Panc1 (cell line): ENCODE results near the gene DGCR6.
"Not testable (repeated sequence)": the region's sequence is repeated elsewhere in the genome, so short reads cannot be mapped to it uniquely, and the experiment has no call there.

Experiments
- CTCF ChIP-seq: fragments of 450-650 bp; IDR thresholded peaks from 2 replicates; pipeline ENCODE4 v1.5.1; 2017; ENCODE audit warnings: mild to moderate bottlenecking
- POLR2AphosphoS5 ChIP-seq: IDR thresholded peaks from 2 replicates; pipeline ENCODE4 v1.6.1; 2012; ENCODE audit warnings: mild to moderate bottlenecking, low read depth, low read length, moderate library complexity
- REST ChIP-seq, 2 experiments: IDR thresholded peaks; 2 replicates each; pipeline ENCODE4 v1.6.1; 2011 to 2012; ENCODE audit warnings: low read depth in 2 of 2, control low read depth in 1 of 2, low read length in 1 of 2, mild to moderate bottlenecking in 1 of 2, moderate library complexity in 1 of 2; ENCODE audit not compliant: insufficient read depth in 1 of 2
- SIN3A ChIP-seq: IDR thresholded peaks from 2 replicates; pipeline ENCODE4 v1.6.1; 2012; ENCODE audit warnings: low read depth, mild to moderate bottlenecking, low read length, moderate library complexity, borderline replicate concordance; ENCODE audit not compliant: insufficient read depth
- TCF7L2 ChIP-seq: IDR thresholded peaks from 2 replicates; pipeline ENCODE4 v1.6.1; 2011; ENCODE audit warnings: mild to moderate bottlenecking, low read depth, low read length, inconsistent platforms

- not testable (repeated sequence) for TF ChIP-seq POLR2AphosphoS5; CTCF; TCF7L2; REST (IDR thresholded peaks at IDR 0.05; ENCODE audit: insufficient read depth in 1 of 2, low read depth in 2 of 2, low read length in 1 of 2); SIN3A
These were observed 46.8 kb upstream of the DGCR6 start for GRCh38 chr22:18859314-18859713.
